ENCODE results near the gene POLR3K.
"Not testable (repeated sequence)": the region's sequence is repeated elsewhere in the genome, so short reads cannot be mapped to it uniquely, and the experiment has no call there.

Gene POLR3K

GRCh38 chr16:42069-42457 is 11.3 kb downstream of the POLR3K start:
- no peak for DNase-seq

GRCh38 chr16:41439-42068 is 11.9 kb downstream of the POLR3K start:
- no peak for DNase-seq

GRCh38 chr16:38941-39892 is 14.2 kb downstream of the POLR3K start:
- no peak for DNase-seq

- DNase-seq: not testable (repeated sequence)
Measured at GRCh38 chr16:38206-38605, 15.2 kb downstream of the POLR3K start.

GRCh38 chr16:37511-37910 is 15.9 kb downstream of the POLR3K start:
- DNase-seq: no peak

GRCh38 chr16:36336-36984 is 16.9 kb downstream of the POLR3K start:
- DNase-seq: no peak

- no peak for DNase-seq
Measured at GRCh38 chr16:35678-36305, 17.6 kb downstream of the POLR3K start.

GRCh38 chr16:35011-35677 is 18.3 kb downstream of the POLR3K start:
- DNase-seq: no peak

- DNase-seq: no peak
Measured at GRCh38 chr16:34648-34987, 18.8 kb downstream of the POLR3K start.

GRCh38 chr16:33877-34647 is 19.3 kb downstream of the POLR3K start:
- no peak for DNase-seq

GRCh38 chr16:33154-33876 is 20.1 kb downstream of the POLR3K start:
- DNase-seq: not testable (repeated sequence)

GRCh38 chr16:30627-31026 is 22.8 kb downstream of the POLR3K start:
- DNase-seq: not testable (repeated sequence)

GRCh38 chr16:25926-26348 is 27.5 kb downstream of the POLR3K start:
- not testable (repeated sequence) for DNase-seq

GRCh38 chr16:24151-24550 is 29.3 kb downstream of the POLR3K start:
- DNase-seq: not testable (repeated sequence)

- DNase-seq: not testable (repeated sequence)
Measured at GRCh38 chr16:20886-21285, 32.5 kb downstream of the POLR3K start.

GRCh38 chr16:17062-17765 is 36.2 kb downstream of the POLR3K start:
- DNase-seq: not testable (repeated sequence)

GRCh38 chr16:10772-11171 is 42.6 kb downstream of the POLR3K start:
- peak; percentile 92 for DNase-seq

- no peak for DNase-seq
Measured at GRCh38 chr16:9903-10665, 43.3 kb downstream of the POLR3K start.

Data from GOT3 (cell line).